ENCODE results near the gene RCE1.

RCE1 gene

DNA sequence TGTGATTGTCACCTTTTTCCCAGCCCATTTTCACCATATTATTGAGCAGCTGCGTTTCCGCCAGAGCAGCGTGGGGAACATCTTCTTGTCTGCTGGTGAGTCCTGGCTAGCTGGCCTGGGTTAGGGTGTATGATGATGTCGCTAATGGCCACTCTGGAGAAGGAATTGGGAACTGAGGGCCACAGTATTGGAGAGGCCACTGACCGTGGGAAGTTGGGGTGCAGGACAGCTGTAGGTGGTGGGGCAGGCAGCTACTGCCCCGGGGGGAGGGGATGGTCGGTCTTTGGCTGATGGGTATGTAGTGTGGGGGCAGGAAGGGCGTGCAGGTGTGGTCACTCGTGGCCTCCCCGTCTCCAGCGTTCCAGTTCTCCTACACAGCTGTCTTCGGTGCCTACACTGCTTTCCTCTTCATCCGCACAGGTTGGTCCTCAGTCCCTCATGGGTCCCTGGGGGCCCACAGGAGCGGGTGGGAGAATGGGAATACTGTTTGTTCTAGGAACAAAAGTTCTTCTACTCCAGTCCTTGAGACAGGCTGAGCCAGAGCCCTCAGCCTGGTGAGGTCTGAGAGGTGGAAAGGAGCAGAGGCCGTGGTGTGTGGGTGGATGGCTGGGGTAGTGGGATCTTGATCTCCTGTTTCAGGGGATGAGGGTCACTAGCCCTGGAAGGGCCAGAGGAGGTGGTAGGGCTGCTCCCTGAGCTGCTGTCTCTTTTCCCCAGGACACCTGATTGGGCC lies 2.1 kb downstream of the RCE1 start:
- DNase-seq = no peak

DNA sequence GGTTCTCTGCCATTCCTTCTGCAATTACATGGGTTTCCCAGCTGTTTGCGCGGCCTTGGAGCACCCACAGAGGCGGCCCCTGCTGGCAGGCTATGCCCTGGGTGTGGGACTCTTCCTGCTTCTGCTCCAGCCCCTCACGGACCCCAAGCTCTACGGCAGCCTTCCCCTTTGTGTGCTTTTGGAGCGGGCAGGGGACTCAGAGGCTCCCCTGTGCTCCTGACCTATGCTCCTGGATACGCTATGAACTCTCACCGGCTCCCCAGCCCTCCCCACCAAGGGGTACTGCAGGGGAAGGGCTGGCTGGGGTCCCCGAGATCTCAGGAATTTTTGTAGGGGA lies 2.6 kb downstream of the RCE1 start:
- no peak for DNase-seq

DNA sequence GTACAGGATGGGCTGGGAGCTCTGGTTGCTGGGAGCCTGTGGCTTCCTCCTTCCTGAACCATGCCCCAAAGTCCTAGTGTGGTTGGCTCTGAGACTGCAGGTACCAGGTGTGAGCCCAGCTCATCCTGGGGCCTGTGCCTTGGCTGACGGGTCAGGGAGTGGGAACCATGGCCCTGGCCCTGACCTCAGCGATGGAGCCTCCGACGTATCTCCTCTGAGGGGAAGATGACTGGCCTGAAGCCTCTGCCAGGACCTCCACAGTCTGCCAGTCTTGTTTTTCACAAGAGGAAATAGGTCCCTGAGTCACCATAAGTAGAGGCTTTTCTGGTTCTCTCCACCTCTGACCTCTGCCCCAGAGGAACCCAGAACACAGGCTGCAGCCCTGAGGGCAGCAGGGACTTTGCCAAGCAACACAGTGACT lies 3.4 kb downstream of the RCE1 start:
- no peak for DNase-seq

DNA sequence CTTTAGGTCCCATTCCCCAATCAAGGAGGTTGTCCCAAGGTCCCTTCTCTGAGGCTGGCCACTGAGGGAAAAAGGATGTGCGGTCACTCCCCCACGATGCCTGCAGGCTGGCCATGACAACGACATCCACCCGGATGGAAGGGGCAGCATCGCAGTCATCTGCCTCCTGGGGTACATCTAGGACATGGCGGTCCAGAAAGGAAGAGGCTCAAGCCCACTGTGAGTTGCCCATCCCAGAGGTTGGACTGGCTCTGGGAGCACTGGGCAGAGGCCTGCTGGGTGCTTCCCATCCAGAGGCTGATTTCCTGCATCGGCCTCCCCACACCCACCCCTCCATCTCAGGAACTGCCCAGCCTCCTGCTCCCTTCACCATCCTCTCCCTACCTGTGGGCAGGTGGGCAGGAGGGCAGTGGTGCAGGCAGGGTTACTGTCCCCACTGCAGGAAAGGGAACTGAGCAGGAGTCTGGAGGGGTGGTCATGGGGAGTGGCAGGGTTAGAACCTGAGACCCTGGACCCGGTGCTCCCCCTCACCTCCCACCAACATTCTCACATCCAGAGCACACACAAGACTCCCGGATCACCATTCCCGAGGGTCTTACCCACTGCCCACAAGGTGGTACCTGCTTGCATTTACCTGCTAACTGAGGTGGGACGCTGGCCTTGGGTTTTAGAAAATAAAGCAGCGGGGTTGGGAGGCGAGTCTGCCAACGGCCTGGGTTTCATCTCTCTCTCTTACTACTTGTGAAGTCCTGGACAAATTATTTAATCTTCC lies 4.4 kb downstream of the RCE1 start:
- DNase-seq = no peak

GRCh38 chr11:66848671-66849500 lies 5.6 kb downstream of the RCE1 start:
- DNase-seq = no peak

DNA sequence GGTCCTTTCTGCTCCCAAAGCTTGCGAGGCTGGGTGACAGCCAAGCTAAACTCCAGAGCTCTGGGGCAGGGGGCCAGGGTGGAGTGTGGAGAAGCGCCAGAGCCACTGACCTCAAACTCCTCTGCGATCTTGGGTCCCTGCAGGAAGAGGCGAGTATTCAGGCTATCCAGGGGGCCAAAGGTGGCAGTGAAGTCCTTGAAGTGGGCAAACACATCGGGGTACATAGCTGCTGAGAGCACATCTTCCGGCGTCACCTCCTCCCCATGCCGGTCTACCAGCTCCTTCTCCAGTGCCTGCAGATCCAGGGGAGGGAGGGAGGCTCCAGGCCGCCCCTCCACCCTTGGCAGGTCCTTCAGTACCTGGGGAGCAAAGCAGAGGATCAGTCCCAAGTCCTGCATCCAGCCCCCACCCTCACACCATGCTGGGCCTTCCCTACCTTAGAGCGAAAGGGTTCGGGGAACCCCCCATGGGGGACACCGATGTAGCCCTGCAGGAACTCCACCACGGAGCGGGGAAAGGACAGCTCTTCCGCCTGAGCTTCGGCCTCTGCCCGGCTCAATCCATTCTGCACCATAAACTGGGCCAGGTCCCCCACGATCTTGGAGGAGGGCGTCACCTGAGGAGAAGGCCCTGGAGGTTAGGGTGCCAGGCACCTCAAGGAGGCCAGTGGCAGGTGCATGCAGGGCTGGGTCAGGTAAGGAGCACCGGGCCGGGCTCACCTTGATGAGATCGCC lies 6.4 kb downstream of the RCE1 start:
- no peak for DNase-seq

DNA sequence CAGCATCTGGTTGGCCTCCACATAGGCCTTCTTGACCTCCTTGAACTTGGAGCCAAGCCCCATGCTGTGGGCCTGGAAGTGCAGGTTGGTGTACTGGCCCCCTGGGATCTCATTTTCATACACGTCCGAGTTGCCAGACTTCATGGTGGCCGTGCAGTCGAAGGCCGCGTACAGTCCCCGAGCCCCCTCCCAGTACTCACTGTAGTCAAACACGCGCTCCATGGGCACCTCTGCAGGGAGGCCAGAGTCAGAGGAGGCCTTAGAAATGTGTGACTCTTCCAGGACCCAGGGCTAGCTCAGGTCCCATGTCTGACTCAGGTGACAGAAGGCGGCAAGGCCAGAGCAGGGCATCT lies 7.0 kb downstream of the RCE1 start:
- DNase-seq = no peak

DNA sequence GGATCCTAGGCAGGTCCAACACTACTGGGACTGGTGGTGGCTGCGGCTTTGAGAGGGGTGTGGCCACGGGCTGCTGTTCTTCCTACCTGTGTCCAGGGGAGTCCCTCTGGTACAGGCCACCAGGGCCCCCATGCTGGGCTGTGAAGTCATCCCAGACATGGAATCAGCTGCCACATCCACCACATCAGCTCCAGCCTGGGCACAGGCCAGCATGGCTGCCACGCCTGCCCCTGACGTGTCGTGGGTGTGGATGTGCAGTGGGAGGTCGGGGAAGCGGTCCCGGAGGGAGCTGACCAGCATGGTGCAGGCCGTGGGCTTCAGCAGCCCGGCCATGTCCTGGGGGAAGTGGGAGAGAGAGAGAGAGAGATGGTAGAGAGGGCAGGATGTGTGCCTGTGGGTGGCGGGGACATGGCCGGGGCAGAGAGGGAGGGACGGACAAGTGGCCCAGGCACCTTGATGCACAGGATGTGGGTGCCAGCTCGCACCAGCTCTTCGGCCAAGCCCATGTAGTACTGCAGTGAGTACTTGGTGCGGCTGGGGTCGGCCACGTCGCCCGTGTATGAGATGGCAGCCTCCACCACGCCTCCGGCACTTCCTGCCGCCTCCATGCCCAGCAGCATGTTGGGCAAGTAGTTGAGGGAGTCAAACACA lies 7.5 kb downstream of the RCE1 start:
- no peak for DNase-seq

DNA sequence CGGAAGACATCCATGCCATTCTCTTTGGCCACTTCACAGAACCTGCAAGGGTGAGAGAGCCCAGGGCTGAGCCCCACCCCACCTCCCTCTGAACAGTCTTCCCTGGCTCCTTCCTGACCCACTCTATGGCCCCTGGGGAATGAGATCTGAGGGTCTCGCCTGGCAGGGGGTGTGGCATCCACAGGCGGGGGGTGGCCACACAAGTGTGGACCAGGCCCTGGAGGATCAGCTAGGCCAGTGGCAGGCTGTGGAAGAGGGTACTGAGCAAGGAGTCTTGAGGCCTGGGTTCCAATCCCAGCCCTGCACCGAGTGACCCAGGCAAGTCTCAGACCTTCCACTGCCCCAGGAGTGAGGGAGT lies 8.0 kb downstream of the RCE1 start:
- no peak for DNase-seq

- peak; percentile 23 for DNase-seq
Observed at GRCh38 chr11:66851698-66852465, 8.6 kb downstream of the RCE1 start.

DNA sequence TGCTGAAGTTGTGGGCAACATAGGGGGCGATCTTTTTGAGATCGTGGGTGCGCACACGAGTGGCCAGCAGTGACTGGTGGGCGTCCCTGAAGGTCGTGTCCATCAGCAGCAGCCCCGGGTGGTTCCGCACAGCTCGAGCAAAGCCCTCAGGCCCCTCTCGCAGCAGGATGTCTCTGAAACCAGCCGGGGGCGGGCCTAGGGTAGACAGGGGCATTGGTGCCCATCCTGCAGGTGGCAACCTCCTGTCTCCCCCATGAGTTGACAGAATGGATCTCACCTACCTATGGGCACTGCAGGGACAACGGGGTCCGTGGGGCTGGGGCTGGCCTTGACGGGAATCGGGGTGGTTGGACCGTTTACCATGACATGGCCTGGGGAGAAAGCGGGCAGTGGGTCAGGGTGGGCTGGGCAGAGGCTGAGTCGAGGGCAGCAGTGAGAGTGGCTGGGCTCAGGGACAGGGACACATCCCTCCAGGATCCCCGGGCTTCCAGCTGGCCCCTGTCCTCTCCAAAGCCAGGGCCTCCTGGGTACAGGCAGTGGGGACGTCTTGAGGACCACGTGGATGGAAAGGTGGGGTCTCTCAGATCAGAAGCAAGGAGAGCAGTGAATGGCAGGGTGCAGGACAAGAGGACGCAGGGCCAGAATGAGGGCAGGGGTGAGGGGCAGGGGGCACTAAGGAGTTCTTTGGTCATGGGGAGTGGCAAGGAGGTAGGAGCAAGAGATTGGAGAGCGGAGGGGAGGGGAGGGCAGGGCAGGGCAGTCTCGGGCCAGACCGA lies 9.4 kb downstream of the RCE1 start:
- DNase-seq = no peak

- DNase-seq = no peak
Observed at GRCh38 chr11:66853242-66854229, 10.3 kb downstream of the RCE1 start.

DNA sequence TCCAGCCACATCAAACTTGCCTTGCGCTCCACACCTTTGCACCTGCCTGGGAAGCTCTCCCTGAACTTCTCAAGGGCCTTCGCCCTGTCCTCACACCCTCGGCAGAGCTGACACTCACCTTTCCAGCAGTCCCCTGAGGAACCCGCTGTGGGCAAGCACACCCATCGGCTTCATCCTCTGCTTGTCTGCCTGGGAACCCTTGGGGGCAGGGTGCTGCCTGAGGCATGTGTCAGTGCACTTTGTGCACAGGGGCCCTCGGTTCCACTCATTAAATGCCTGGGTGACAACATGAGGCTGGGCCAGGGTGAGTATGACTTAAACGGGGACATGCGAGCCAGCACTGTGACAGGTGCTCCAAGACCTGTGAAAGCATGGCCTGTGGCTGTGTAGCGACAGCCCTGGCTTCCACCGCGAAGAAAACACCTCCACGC lies 11.0 kb downstream of the RCE1 start:
- no peak for DNase-seq

GRCh38 chr11:66854729-66855211 lies 11.5 kb downstream of the RCE1 start:
- no peak for DNase-seq

DNA sequence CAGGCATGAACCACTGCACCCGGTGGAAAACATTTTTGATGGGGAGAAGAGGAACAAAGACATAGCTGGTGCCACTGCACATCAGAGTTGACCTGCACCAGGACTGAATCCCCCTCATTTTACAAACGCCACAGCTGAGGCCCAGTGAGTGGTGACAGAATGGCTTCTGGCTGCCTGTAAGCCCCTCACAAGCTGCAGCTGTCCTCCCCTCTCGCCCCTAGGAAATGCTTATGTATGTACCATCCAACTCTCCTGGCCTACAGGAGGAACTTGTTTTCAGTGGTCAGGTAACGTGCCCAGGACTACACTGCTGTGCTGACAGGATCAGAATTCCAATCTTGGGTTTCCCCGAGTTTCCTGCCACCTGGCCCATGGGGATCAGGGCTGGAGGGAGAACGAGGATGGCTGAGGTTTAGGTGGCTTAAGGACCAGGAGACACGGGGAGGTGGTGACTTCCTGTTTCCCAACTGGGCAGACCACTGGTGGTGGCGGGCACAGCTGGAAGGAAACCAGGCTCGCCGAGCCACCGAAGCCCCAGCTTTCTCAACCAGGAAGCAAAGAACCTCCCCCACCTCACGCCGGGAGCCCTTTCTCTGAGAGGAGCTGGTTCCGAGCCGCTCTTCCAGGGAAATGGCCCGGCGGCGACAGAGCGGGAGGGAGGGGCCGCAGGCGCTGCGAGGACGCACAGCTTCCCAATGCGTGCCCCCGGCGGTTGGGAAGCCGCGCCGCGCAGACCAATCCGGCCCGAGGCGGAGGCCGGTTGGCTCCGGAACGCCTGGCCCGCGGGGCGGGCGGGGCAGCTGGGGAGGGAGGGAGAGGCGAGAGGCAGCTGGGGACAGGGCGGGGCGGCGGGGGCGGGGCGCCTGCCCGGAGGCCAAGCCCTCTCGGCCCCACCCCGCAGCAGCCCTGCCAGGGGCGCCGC lies 12.6 kb downstream of the RCE1 start:
- peak; percentile 85 for DNase-seq

- peak; percentile 67 for DNase-seq
Observed at GRCh38 chr11:66856496-66857233, 13.4 kb downstream of the RCE1 start, which contains the start of gene LRFN4. LRFN4 (plus strand) TSS chr11:66857064; CDS start chr11:66857745, 681 bp downstream.

GRCh38 chr11:66857234-66857926 lies 14.1 kb downstream of the RCE1 start:
- DNase-seq = no peak
